ENCODE measurements around the gene IPO9.
"Not testable (repeated sequence)": the region's sequence is repeated elsewhere in the genome, so short reads cannot be mapped to it uniquely, and the experiment has no call there.

The IPO9 gene

GRCh38 chr1:201848230-201848629, 19.3 kb downstream of the IPO9 start:
- DNase-seq (ENCODE audit: low read depth in 3 of 3): no peak

GRCh38 chr1:201849372-201850052, 20.6 kb downstream of the IPO9 start:
- DNase-seq (ENCODE audit: low read depth in 3 of 3): no peak

- no peak for DNase-seq (ENCODE audit: low read depth in 3 of 3)
Measured at GRCh38 chr1:201850053-201850397, 21.1 kb downstream of the IPO9 start.

GRCh38 chr1:201851949-201852348, 23.0 kb downstream of the IPO9 start:
- no peak for DNase-seq (ENCODE audit: low read depth in 3 of 3)

GRCh38 chr1:201856722-201857121, 27.8 kb downstream of the IPO9 start:
- not testable (repeated sequence) for DNase-seq (ENCODE audit: low read depth in 3 of 3)

GRCh38 chr1:201859424-201859823, 30.5 kb downstream of the IPO9 start:
- no peak for DNase-seq (ENCODE audit: low read depth in 3 of 3)

GRCh38 chr1:201861448-201861847, 32.5 kb downstream of the IPO9 start:
- no peak for DNase-seq (ENCODE audit: low read depth in 3 of 3)

GRCh38 chr1:201870397-201870796, 41.4 kb downstream of the IPO9 start:
- no peak for DNase-seq (ENCODE audit: low read depth in 3 of 3)

GRCh38 chr1:201874672-201875071, 45.7 kb downstream of the IPO9 start:
- no peak for DNase-seq (ENCODE audit: low read depth in 3 of 3)

GRCh38 chr1:201876148-201876818, 47.3 kb downstream of the IPO9 start:
- DNase-seq (ENCODE audit: low read depth in 3 of 3): no peak

GRCh38 chr1:201877877-201878401, 49.0 kb downstream of the IPO9 start:
- DNase-seq (ENCODE audit: low read depth in 3 of 3): no peak

GRCh38 chr1:201880928-201881571, 52.1 kb downstream of the IPO9 start:
- DNase-seq (ENCODE audit: low read depth in 3 of 3): no peak

GRCh38 chr1:201881617-201882016, 52.7 kb downstream of the IPO9 start:
- no peak for DNase-seq (ENCODE audit: low read depth in 3 of 3)

- DNase-seq (ENCODE audit: low read depth in 3 of 3): no peak
Measured at GRCh38 chr1:201882665-201883132, 53.7 kb downstream of the IPO9 start.

- no peak for DNase-seq (ENCODE audit: low read depth in 3 of 3)
Measured at GRCh38 chr1:201883266-201883665, 54.3 kb downstream of the IPO9 start.

- DNase-seq (ENCODE audit: low read depth in 3 of 3): no peak
Measured at GRCh38 chr1:201883786-201884185, 54.8 kb downstream of the IPO9 start.

GRCh38 chr1:201884425-201884824, 55.5 kb downstream of the IPO9 start:
- DNase-seq (ENCODE audit: low read depth in 3 of 3): no peak

GRCh38 chr1:201885531-201886075, 56.6 kb downstream of the IPO9 start:
- no peak for DNase-seq (ENCODE audit: low read depth in 3 of 3)

- no peak for DNase-seq (ENCODE audit: low read depth in 3 of 3)
Measured at GRCh38 chr1:201886103-201886885, 57.3 kb downstream of the IPO9 start.

- no peak for DNase-seq (ENCODE audit: low read depth in 3 of 3)
Measured at GRCh38 chr1:201887116-201887866, 58.3 kb downstream of the IPO9 start.
